GM19463 (cell line): ENCODE results near the gene ZFYVE28.
A peak's percentile ranks its signal among the peaks of the same experiment; 100 is the strongest.

ENCODE experiments used
- ATAC-seq: cut with Tn5 transposase; IDR thresholded peaks from one replicate; pipeline ENCODE4 v1.9.1; 2021; ENCODE audit warnings: mild to moderate bottlenecking, moderate library complexity; ENCODE audit not compliant: unreplicated experiment

The ZFYVE28 gene

GRCh38 chr4:2412534-2412884 lies 5.9 kb downstream of the ZFYVE28 start:
- peak; percentile 29 for ATAC-seq

GRCh38 chr4:2411786-2412510 lies 6.5 kb downstream of the ZFYVE28 start:
- peak; percentile 32 for ATAC-seq

DNA sequence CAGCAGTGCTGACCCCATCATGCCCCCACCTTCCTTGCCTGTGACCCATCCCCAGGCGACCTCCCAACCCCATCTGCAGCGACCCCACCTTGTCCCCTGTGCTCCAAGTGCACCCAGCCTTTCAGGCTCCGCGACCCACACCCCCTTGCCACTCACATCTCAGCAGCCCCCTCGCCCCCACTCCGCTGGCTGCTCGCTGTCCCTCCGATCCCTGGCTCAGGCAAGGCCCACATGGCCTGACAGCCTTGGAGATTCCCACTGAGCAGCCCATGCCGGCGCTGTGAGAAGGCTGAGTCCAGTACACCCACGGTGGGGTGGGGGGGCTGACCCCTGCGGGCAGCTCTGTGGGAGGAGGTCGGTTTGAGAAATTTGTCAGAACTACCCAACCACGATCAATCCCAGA lies 9.1 kb downstream of the ZFYVE28 start:
- no peak for ATAC-seq

GRCh38 chr4:2408976-2409375 lies 9.5 kb downstream of the ZFYVE28 start:
- ATAC-seq = no peak

DNA sequence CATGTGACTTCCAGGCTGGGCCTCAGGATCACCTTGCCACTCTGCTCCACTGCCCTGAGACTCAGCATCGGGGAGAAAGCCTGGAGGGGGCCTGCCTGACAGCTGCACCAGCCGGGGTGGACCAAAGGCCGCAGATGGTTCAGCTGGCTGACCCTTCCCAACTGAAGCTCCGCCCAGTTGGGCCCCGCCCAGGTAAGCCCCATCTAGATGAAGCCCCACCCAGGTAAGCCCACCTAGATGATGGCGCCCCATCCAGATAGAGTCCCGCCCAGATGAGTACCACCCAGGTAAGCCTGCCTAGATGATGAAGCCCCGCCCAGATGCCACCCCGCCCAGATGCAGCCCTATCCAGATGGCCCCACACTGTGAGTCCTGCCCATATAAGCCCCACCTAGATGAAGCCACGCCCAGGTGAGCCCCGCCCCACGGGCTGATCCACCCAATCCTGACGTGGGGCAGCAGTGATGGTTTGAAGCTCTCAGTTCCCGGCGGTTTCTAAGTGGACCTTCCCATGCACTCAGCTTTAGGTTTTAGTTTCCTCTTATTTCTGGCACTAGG lies 10.0 kb downstream of the ZFYVE28 start:
- no peak for ATAC-seq

- ATAC-seq = no peak
Observed at GRCh38 chr4:2407991-2408342, 10.5 kb downstream of the ZFYVE28 start.

GRCh38 chr4:2406920-2407319 lies 11.5 kb downstream of the ZFYVE28 start:
- ATAC-seq = no peak

DNA sequence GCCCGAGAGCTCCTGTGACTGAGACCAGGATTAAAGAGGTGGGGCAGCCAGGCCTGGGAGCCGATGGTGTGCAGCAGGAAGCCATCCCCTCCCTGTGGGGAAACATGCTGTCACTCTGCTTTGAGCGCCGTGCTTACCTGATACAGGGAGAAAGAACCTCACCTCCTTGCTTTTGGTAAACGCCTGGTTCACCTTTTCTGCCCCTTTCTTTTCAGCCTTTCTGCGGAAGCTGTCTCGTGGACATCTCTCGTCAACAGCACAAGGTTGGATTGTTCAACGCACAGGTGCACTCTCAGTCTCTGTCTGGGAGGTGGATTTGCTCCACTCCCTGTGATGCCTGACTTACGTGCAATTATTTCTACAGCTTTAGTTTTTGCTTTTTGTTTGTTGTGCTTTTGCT lies 12.0 kb downstream of the ZFYVE28 start:
- no peak for ATAC-seq

GRCh38 chr4:2402941-2403340 lies 15.5 kb downstream of the ZFYVE28 start:
- ATAC-seq = no peak

DNA sequence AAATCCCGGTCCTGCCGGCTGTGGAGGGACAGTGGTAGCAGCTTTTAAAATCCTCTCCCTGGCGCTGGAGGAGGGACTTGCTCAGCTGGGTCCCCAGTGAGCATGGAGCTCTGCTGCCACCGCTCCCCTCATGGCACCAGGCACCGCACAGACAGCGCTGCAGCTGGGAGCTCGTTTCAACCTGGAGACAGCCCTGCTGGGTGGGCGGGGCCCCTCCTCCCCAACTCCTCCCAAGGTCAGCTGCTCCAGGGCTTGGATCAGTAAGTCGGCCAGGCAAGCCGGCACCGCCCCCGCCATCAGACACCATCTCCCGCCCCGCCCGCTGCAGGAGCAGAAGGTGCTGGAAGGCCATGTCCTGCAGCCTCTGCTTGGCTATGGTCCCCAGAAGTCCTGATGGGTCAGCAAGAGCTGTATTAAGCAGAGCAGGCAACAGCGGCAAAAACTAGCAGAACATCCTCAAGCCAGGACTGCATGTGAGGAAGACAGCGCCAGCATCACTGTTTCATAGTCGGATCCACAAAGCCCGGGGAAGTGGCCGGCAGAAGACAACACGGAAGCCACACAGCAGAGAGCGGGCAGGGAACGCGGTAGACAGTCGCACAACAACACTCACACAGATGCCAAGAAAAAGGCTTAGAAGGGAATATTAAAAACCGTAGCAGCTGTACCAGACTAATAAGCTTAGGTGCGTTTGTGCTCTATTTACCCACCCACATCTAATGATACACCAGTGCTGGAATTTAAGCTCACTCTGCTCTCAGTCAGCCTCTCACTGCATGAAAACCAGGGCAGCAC lies 16.2 kb downstream of the ZFYVE28 start:
- no peak for ATAC-seq

- no peak for ATAC-seq
Observed at GRCh38 chr4:2401610-2401983, 16.8 kb downstream of the ZFYVE28 start.

DNA sequence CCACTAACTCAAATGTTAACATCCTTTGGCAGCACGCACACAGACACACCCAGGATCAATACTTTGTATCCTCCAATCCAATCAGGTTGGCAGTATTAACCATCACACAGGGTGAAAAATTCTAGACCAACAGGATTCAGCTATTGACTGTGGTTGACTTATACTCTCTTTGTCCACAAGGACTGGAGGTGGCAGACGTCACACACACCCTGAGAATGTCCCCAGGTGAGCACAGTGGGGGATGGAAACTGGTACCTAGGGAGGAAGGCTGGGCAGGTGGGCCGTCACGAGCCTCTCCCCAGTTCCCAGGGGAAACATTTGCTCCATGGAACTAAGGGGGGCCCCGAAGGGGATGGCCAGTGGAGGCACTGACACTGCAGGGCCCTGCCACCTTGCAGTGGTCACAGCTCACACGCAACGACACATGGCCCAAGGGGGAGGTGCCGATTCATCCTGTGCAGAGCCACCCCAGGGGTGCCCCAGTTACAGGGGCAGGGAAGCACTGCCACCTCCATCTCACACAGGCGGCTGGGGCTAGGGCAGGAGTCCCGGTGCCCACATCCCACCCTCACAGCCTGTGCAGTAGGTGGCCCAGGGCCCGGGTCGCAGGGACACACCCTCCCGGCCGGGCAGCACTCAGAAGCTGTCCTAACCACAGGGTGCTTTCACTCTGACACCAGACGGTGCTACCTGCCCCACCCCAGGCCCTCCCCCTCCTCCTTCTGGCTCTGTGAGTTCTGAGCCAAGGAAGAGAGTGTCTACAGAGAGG lies 17.4 kb downstream of the ZFYVE28 start:
- no peak for ATAC-seq

GRCh38 chr4:2399631-2400190 lies 18.7 kb downstream of the ZFYVE28 start:
- ATAC-seq = no peak

DNA sequence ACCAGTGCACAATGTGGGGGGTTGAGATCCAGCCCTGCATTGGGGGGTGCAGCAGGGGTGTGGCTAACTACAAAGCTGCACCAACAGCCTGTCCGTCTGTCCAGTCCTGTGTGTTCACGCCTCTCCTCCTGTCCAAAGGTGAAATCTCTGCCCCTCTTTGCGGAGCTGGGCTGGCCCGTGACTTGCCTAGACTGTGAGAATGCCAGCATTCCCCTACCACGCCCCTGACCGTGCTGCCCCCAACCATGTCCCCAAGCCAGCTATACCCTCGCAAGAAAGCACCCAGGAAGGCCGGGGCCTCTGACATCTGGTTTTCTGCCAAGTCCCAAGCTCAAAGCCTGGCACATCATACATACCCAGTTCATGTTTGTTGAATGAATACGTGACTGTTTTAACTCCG lies 19.2 kb downstream of the ZFYVE28 start:
- ATAC-seq = no peak

GRCh38 chr4:2397596-2398379 lies 20.7 kb downstream of the ZFYVE28 start:
- ATAC-seq = no peak

DNA sequence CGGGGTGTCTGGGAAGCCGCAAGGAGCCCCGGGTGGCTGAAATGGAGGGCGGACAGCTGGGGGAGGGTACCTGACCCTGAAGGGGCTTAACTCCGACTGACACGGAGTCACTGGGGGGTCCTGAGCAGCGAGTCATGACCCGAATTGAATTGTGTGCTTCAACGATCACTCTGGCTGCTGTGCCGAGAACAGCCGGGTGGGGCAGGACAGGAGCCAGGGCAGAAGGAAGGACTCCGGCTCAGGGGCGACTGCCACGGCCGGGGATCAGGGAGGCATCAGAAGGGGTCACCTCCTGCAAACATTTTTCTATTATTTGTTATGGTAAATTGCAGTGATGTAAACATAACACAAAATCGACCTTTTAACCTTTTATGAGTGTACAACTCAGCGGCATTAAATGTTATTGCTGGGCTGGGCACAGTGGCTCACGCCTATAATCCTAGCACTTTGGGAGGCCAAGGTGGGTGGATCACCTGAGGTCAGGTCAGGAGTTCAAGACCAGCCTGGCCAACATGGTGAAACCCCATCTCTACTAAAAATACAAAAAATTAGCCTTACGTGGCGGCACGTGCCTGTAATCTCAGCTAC lies 21.6 kb downstream of the ZFYVE28 start:
- ATAC-seq = no peak

- ATAC-seq = no peak
Observed at GRCh38 chr4:2395584-2395983, 22.9 kb downstream of the ZFYVE28 start.

- ATAC-seq = no peak
Observed at GRCh38 chr4:2395038-2395437, 23.4 kb downstream of the ZFYVE28 start.

DNA sequence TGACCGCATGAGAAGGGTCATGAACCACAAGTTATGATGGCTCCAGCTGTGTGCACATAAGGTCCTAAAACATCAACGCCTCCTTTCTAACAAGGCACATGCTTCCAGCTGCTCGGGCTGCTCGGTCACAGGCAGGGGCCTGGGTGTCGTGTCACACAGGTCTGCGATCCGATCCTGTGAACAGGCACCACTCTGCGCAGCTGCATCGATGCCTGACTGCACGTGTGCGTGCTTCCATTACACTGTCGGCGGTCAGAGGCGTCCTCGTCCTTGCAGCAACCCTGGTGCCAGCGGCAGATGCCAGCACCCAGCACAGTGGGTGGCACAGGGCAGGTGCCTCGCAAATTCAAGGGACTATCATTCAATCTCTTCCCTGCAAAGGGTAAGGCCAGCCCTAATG lies 23.9 kb downstream of the ZFYVE28 start:
- ATAC-seq = no peak
